K562 (cell line): ENCODE measurements around the gene SIRT7. TPM values are rescaled to one million over a fixed set of nuclear protein-coding genes. Genes with fewer than 3 reads are reported as not detected.

Experiments used
- BMI1 ChIP-seq: fragments of 150-350 bp; IDR thresholded peaks from 2 replicates; pipeline ENCODE4 v1.6.1; 2014; ENCODE audit warnings: low read length
- EP400 ChIP-seq: fragments of 450-650 bp; IDR thresholded peaks from 2 replicates; pipeline ENCODE4 v1.6.1; 2017; ENCODE audit warnings: antibody characterized with exemption, mild to moderate bottlenecking, moderate library complexity
- HIVEP1 ChIP-seq: fragments of 250-450 bp; sonication (Bioruptor Pico); IDR thresholded peaks from 2 replicates; pipeline ENCODE4 v1.4.0; 2020; ENCODE audit warnings: mild to moderate bottlenecking
- POLR2AphosphoS5 ChIP-seq: IDR thresholded peaks from 2 replicates; pipeline ENCODE4 v1.6.1; 2011; ENCODE audit warnings: mild to moderate bottlenecking, low read depth, low read length, moderate library complexity; ENCODE audit not compliant: control insufficient read depth, insufficient read depth
- POLR2G ChIP-seq: fragments of 200-400 bp; formaldehyde crosslinking; IDR thresholded peaks from 2 replicates; pipeline ENCODE4 v1.6.1; 2017; ENCODE audit warnings: low read depth, mild to moderate bottlenecking, antibody characterized with exemption, low read length, moderate library complexity
- POLR2H ChIP-seq: IDR thresholded peaks from 2 replicates; pipeline ENCODE4 v1.6.1; 2016; ENCODE audit warnings: missing genetic modification characterization, low read depth, mild to moderate bottlenecking, control low read depth, missing compliant biosample characterization, moderate library complexity
- RBBP5 ChIP-seq: fragments of 200-600 bp; sonication (generic); IDR thresholded peaks from 2 replicates; pipeline ENCODE4 v1.6.1; 2012; ENCODE audit warnings: borderline replicate concordance, mild to moderate bottlenecking, low read length, control low read depth, inconsistent platforms; ENCODE audit not compliant: insufficient read depth, poor library complexity, severe bottlenecking
- RERE ChIP-seq: sonication (generic); formaldehyde crosslinking; IDR thresholded peaks from 2 replicates; pipeline ENCODE4 v1.8.0; 2023; ENCODE audit warnings: missing genetic modification reagents, mild to moderate bottlenecking, borderline replicate concordance
- TAF1 ChIP-seq: IDR thresholded peaks from 2 replicates; pipeline ENCODE4 v1.6.1; 2011; ENCODE audit warnings: mild to moderate bottlenecking, low read length, moderate library complexity; ENCODE audit not compliant: insufficient read depth, control insufficient read depth, severe bottlenecking; ENCODE audit errors: extremely low read depth
- TAF7 ChIP-seq: fragments of 450-650 bp; IDR thresholded peaks from 2 replicates; pipeline ENCODE4 v1.6.1; 2016; ENCODE audit warnings: missing genetic modification characterization, missing compliant biosample characterization
- TAF9B ChIP-seq: fragments of 450-650 bp; IDR thresholded peaks from 2 replicates; pipeline ENCODE4 v1.6.1; 2018; ENCODE audit warnings: mild to moderate bottlenecking; ENCODE audit not compliant: partially characterized antibody
- U2AF1 ChIP-seq: fragments of 200-400 bp; formaldehyde crosslinking; optimal IDR thresholded peaks from 2 replicates; pipeline ENCODE3; 2017; ENCODE audit warnings: mild to moderate bottlenecking, low read depth, low read length, moderate library complexity
- ZNF436 ChIP-seq: fragments of 250-450, 450-650 bp; sonication (Bioruptor Pico); formaldehyde crosslinking; IDR thresholded peaks from 2 replicates; pipeline ENCODE4 v1.7.0; 2020; ENCODE audit warnings: mild to moderate bottlenecking
- polyA plus RNA-seq, 8 experiments: library from polyadenylated mRNA; depleted of rRNA in 4 of 8; stranded (reverse) in 5 of 8; unstranded in 3 of 8; fragments of >200 nt; fragmentation: Nextera tagmentation in 2 of 8; fragmentation: Illumina TruSeq in 1 of 8; extraction: Ambion mirVana in 2 of 8; extraction: Trizol in 1 of 8; gene quantifications; 2 replicates each; pipeline versions ENCODE4 v1.2.1 to v1.2.3, GENCODE V29; 2011 to 2014; ENCODE audit warnings: inconsistent platforms in 1 of 8, missing spikeins in 1 of 8
- total RNA-seq, 7 experiments: library from RNA; depleted of rRNA in 6 of 7; stranded (reverse); fragments of >200 nt in 6 of 7; fragmentation: Illumina TruSeq in 2 of 7; extraction: Trizol in 2 of 7; gene quantifications; 2 replicates each; pipeline versions ENCODE4 v1.2.1 to v1.2.3, GENCODE V29; 2011 to 2021; ENCODE audit warnings: low replicate concordance in 1 of 7
- TF ChIP-seq, protein P1 (sequence below): conservative IDR thresholded peaks from 2 replicates; pipeline ENCODE4 v1.6.1; 2011; ENCODE audit warnings: low read depth, mild to moderate bottlenecking, low read length; ENCODE audit not compliant: control insufficient read depth
- TF ChIP-seq, protein P2 (sequence below): sonication (generic); IDR thresholded peaks from 2 replicates; pipeline ENCODE4 v1.6.1; 2016
- TF ChIP-seq, protein P3 (sequence below): fragments of 450-650 bp; formaldehyde crosslinking; IDR thresholded peaks from 2 replicates; pipeline ENCODE4 v1.4.0; 2020; ENCODE audit warnings: mild to moderate bottlenecking, moderate library complexity

The SIRT7 gene
- total and polyA plus RNA-seq, 9 of the 15 experiments (the other 6 are each of a cell fraction or from before 2014, with no cell fraction given), result 1.6 to 54.8 (median 20.3) TPM

DNA sequence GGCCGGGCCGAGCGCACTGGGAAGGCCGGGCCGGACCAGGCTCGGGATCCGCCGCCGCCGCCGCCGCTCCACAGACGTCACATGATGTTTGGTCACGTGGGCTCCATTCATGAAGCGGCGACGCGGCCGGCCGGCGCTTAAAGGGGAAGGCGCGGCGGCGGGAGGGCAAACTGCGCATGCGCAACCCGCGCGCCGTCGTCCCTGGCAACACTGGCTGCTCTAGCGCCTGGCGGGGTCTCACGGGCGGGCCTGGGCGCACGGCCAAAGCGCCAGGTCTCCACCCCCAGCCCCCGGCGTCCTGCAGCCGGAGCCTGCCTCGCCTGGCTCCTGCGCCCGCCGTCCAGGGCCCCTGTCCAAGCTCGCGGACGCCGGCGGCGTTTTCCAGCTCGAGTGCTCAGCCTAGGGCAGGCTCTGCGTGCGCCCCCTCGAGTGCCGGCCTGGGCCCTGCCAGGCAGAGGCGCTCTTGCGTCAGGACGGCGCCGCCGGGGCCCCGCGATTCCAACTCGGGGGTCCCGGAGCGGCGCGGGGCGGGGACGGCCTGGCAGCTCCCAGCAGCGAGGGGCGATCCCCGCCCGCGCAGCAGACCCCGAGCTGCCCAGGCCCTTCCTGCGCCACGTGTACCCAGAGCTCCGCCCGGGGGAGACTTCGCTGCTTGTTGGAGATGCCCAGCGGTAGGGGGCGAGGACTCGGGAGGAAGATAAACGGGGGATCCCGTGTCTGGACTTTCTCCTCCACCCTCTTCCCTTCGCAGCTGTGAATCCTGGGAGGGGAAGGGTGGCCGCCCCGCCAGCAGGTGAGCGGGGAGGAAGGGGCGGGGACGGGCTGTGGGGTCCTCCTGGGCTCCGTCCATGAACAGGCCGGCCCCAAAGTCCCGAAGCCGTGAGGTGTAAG lies 9.9 kb upstream of the SIRT7 start, which contains the start of gene MAFG (continued):
- TF ChIP-seq, protein P1, sequence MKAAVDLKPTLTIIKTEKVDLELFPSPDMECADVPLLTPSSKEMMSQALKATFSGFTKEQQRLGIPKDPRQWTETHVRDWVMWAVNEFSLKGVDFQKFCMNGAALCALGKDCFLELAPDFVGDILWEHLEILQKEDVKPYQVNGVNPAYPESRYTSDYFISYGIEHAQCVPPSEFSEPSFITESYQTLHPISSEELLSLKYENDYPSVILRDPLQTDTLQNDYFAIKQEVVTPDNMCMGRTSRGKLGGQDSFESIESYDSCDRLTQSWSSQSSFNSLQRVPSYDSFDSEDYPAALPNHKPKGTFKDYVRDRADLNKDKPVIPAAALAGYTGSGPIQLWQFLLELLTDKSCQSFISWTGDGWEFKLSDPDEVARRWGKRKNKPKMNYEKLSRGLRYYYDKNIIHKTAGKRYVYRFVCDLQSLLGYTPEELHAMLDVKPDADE, result peak; percentile 31; the same call in 1 of the 2 replicates
- TF ChIP-seq POLR2H (tag) (no peak), HIVEP1 (CRISPR knock-in tag) (no peak), EP400 (peak; percentile 39; the same call in 1 of the 2 replicates), ZNF436 (CRISPR knock-in tag) (no peak), POLR2AphosphoS5 (peak; percentile 32; the same call in 1 of the 2 replicates), U2AF1 (peak; percentile 85), RBBP5 (peak; percentile 37), RERE (CRISPR knock-in tag) (no peak), TAF7 (tag) (no peak), TAF1 (peak; percentile 51), TAF9B (no peak), POLR2G (peak; percentile 75), BMI1 (peak; percentile 73)
- TF ChIP-seq, protein P2, sequence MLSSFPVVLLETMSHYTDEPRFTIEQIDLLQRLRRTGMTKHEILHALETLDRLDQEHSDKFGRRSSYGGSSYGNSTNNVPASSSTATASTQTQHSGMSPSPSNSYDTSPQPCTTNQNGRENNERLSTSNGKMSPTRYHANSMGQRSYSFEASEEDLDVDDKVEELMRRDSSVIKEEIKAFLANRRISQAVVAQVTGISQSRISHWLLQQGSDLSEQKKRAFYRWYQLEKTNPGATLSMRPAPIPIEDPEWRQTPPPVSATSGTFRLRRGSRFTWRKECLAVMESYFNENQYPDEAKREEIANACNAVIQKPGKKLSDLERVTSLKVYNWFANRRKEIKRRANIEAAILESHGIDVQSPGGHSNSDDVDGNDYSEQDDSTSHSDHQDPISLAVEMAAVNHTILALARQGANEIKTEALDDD, result no peak
- TF ChIP-seq, protein P3, sequence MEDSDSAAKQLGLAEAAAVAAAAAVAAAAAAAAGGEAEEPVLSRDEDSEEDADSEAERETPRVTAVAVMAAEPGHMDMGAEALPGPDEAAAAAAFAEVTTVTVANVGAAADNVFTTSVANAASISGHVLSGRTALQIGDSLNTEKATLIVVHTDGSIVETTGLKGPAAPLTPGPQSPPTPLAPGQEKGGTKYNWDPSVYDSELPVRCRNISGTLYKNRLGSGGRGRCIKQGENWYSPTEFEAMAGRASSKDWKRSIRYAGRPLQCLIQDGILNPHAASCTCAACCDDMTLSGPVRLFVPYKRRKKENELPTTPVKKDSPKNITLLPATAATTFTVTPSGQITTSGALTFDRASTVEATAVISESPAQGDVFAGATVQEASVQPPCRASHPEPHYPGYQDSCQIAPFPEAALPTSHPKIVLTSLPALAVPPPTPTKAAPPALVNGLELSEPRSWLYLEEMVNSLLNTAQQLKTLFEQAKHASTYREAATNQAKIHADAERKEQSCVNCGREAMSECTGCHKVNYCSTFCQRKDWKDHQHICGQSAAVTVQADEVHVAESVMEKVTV, result no peak
